HG03432 (cell line): Measurements from ENCODE around the gene AMOTL1.
"Not testable (repeated sequence)": the region's sequence is repeated elsewhere in the genome, so short reads cannot be mapped to it uniquely, and the experiment has no call there.

ENCODE experiments used
- ATAC-seq: cut with Tn5 transposase; IDR thresholded peaks from one replicate; pipeline ENCODE4 v1.9.1; 2021; ENCODE audit warnings: mild to moderate bottlenecking, moderate library complexity; ENCODE audit not compliant: unreplicated experiment

AMOTL1 gene

GRCh38 chr11:94791216-94791889 lies 23.2 kb downstream of the AMOTL1 start:
- no peak for ATAC-seq

DNA sequence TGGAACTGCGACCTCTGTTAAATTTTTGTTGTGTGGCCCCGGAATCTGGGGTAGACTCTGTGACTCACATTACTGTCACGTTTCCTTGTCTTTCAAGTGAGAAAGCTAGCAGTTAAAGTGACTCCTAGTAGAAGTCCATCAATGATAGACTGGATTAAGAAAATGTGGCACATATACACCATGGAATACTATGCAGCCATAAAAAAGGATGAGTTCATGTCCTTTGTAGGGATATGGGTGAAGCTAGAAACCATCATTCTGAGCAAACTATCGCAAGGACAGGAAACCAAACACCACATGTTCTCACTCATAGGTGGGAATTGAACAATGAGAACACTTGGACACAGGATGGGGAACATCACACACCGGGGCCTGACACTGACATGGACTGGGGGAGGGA lies 23.8 kb downstream of the AMOTL1 start:
- not testable (repeated sequence) for ATAC-seq

DNA sequence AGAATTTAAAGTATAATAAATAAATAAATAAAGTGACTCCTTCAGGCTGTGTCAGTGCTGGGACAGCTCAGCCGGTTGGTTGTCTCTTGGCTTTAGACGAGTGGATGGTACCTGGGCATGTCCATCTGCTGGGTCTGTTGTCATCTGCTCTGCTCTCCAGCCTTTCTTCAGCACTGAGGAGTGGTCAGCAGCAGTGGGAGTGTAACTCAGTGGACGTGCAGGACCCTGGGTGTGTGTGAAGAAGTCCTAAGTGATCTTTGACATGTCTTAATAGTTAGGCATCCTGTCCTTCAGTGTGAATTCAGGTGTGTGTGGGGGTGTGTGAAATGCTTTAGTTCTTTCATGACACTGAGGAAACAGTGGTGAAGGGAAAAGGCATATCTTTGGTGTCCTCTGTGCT lies 24.3 kb downstream of the AMOTL1 start:
- ATAC-seq: no peak

- no peak for ATAC-seq
Observed at GRCh38 chr11:94793002-94793401, 24.8 kb downstream of the AMOTL1 start.

GRCh38 chr11:94793822-94794221 lies 25.7 kb downstream of the AMOTL1 start:
- ATAC-seq: no peak

GRCh38 chr11:94794287-94795168 lies 26.4 kb downstream of the AMOTL1 start:
- no peak for ATAC-seq

- ATAC-seq: no peak
Observed at GRCh38 chr11:94795476-94796189, 27.5 kb downstream of the AMOTL1 start.

- no peak for ATAC-seq
Observed at GRCh38 chr11:94796190-94796580, 28.0 kb downstream of the AMOTL1 start.

DNA sequence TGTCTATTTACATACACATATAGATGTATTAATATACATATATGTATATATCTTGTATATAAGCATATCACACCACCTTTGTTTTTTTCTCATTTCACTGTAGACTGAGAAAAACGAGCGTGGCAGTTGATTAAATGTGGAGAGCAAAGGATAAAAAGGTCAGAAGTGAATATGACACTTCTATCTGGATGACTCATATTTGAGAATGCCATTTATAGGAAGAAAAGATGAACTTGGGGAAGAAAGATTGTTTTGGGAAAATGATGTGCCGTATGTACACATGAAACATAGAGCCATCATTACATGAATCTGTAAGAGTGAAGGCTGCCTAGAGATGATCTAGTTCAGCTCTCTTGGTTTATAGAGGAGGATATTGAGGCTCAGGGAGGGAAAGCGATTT lies 28.7 kb downstream of the AMOTL1 start:
- no peak for ATAC-seq

DNA sequence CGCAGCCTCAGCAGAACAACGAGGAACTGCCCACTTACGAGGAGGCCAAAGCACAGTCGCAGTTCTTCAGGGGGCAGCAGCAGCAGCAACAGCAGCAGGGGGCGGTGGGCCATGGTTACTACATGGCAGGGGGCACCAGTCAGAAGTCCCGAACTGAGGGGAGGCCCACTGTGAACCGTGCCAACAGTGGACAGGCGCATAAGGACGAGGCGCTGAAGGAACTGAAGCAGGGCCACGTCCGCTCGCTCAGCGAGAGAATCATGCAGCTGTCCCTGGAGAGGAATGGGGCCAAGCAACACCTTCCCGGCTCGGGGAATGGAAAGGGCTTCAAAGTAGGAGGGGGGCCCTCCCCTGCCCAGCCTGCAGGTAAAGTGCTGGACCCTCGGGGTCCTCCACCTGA lies 31.6 kb downstream of the AMOTL1 start:
- ATAC-seq: no peak

DNA sequence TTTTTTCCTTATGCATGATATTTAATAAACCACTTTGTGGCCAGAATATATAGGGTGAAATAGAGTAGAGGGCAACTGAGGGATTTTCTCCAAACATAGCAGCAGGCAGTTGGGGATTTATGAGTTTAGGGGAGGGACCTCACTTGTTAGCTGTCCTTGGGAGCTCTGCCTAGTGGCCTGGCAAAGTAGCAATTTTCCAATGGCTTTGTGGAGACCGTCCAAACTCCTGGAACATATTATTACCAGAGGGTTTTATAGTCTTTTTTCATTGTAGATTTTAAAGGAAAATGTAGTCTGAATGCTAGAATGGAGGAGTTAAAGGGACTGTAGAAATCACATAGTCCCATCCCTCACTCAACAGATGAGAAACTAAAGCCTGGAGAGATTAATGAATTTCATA lies 32.3 kb downstream of the AMOTL1 start:
- no peak for ATAC-seq

- ATAC-seq: no peak
Observed at GRCh38 chr11:94801866-94802460, 33.8 kb downstream of the AMOTL1 start.

- no peak for ATAC-seq
Observed at GRCh38 chr11:94802501-94802900, 34.3 kb downstream of the AMOTL1 start.

DNA sequence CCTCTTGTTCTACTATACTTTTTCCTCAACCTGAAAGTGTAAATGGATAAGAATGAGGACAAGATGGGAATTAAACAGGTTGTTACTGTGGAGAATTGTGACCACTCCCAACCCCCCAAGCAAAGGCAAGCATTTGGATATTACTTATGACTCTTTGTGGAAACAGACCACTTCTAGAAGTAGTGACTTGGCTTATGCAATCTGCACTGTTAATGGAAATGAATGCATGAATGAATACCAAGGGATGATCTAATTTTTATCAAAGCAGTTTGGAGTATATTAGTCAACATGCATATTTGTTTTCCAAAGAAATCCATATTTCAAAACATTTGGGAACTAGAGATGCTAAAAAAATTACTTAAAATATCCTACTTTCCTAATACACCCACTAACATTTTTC lies 35.3 kb downstream of the AMOTL1 start:
- ATAC-seq: no peak

GRCh38 chr11:94804874-94805273 lies 36.7 kb downstream of the AMOTL1 start:
- no peak for ATAC-seq

DNA sequence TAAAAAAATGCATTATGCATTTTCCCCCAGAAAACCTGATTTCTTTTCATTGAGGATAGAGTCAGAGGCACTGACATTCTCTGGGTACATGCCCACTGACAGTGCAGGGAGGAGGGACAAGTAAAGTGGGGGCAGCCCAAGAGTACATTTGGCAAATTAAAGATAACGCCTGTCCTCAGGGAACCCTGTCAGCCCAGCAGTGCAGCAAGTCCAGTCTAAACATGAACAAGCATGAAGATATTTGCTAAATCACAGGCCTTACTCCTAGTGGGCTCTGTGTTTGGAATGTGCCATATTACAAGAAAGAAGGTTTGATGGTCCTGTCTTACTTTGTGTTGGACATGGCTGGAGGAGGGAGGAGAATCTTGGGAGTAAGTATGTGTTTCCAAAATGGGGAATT lies 37.9 kb downstream of the AMOTL1 start:
- no peak for ATAC-seq

DNA sequence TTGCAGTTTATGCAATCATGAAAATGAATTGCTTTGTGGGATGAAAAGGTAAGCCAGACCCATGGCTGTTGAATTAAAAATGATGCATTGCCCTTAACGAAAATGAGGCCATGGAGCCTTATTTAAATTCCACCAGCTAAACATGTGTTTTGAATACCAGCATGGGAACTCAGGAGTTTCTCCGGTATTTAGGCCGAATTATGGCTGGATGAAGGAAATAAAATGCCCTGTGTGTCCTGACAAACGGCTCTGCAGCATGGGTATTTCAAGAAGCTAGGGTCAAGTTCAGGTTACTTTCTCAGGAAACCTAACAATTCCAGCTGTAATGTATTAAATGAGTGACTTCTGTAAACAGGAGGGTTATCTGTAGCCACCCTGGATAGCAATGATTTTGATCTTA lies 38.3 kb downstream of the AMOTL1 start:
- ATAC-seq: no peak

GRCh38 chr11:94809251-94809650 lies 41.1 kb downstream of the AMOTL1 start:
- no peak for ATAC-seq

GRCh38 chr11:94812724-94813720 lies 44.9 kb downstream of the AMOTL1 start:
- not testable (repeated sequence) for ATAC-seq
